Aortic smooth muscle cell (primary cell): ENCODE measurements around the gene ELOVL5. TPM values are rescaled to one million over a fixed set of nuclear protein-coding genes. Genes with fewer than 3 reads are reported as not detected.

Experiments
- total RNA-seq: library from RNA; depleted of rRNA; stranded (reverse); fragments of >200 nt; gene quantifications from 2 replicates; pipeline ENCODE4 v1.2.3, GENCODE V29; 2014

Gene ELOVL5
- 71.9 and 93.9 TPM in 2 replicates for total RNA-seq

GRCh38 chr6:53348371-53349208 is at the start of gene ELOVL5:
TSS of gene ELOVL5 (minus strand) at chr6:53348950. CDS start at chr6:53295699, 53,251 bp downstream.

Other genes with a start within 250 kb of the ELOVL5 start
- gene GCM1, start 200.1 kb downstream of the ELOVL5 start, total RNA-seq, result not detected in 2 replicates
- gene GCLC, start 196.2 kb upstream of the ELOVL5 start, total RNA-seq, result 15.7 and 18.4 TPM in 2 replicates